BLaER1 (cell line): ENCODE data around the gene AK5.

ENCODE experiments used
- H3K27ac ChIP-seq: shearing (Covaris generic); formaldehyde crosslinking; 2 replicates; pipeline ENCODE4 v1.8.1; 2022
- H3K27me3 ChIP-seq: shearing (Covaris generic); formaldehyde crosslinking; 2 replicates; pipeline ENCODE4 v1.8.1; 2022
- H3K36me3 ChIP-seq: shearing (Covaris generic); formaldehyde crosslinking; 2 replicates; pipeline ENCODE4 v1.8.1; 2022
- H3K4me1 ChIP-seq: shearing (Covaris generic); formaldehyde crosslinking; 2 replicates; pipeline ENCODE4 v1.8.1; 2022
- H3K4me2 ChIP-seq: shearing (Covaris generic); formaldehyde crosslinking; 2 replicates; pipeline ENCODE4 v1.8.1; 2022
- H3K4me3 ChIP-seq: shearing (Covaris generic); formaldehyde crosslinking; 2 replicates; pipeline ENCODE4 v1.8.1; 2022
- H3K9ac ChIP-seq: shearing (Covaris generic); formaldehyde crosslinking; 2 replicates; pipeline ENCODE4 v1.8.1; 2022
- H3K9me3 ChIP-seq: shearing (Covaris generic); formaldehyde crosslinking; 2 replicates; pipeline ENCODE4 v1.8.1; 2022
- H4K20me1 ChIP-seq: shearing (Covaris generic); formaldehyde crosslinking; 2 replicates; pipeline ENCODE4 v1.8.1; 2022
- Cebpa-rat ChIP-seq: shearing (Covaris generic); IDR thresholded peaks from 2 replicates; pipeline ENCODE4 v1.8.1; 2022

AK5 gene

GRCh38 chr1:77459881-77460280, 178.1 kb downstream of the AK5 start:
- no peak for TF ChIP-seq Cebpa-rat
- Histone ChIP-seq H3K9ac (no peak overlapping the region), H3K36me3 (no peaks in the 10 kb centered on the region), H4K20me1 (no peaks in the 10 kb centered on the region), H3K4me3 (no peak overlapping the region), H3K27me3 (no peaks in the 10 kb centered on the region), H3K27ac (no peak overlapping the region), H3K4me2 (no peak overlapping the region), H3K9me3 (no peaks in the 10 kb centered on the region), H3K4me1 (no peaks in the 10 kb centered on the region)

DNA sequence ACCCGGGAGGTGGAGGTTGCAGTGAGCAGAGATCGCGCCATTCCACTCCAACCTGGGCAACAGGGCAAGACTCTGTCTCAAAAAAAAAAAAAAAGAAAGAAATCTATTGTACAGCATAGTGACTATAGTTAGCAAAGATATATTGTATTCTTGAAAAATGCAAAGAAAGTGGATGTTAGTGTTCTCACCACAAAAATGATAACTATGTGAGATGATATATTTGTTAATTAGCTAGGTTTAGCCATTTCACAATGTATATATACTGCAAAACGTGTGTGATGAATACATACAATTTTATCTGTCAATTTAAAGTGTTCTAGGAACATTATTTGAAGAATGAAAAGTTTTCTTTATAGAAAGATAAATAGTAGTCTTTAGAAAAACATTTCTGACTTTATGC, 179.9 kb downstream of the AK5 start:
- no peaks in the 10 kb centered on the region for H3K9me3 ChIP-seq
- no peak for TF ChIP-seq Cebpa-rat
- no peaks in the 10 kb centered on the region for H3K4me1 ChIP-seq
- no peak overlapping the region for H3K27ac ChIP-seq
- no peaks in the 10 kb centered on the region for H4K20me1 ChIP-seq
- H3K36me3 ChIP-seq = no peaks in the 10 kb centered on the region
- no peaks in the 10 kb centered on the region for H3K27me3 ChIP-seq
- no peak overlapping the region for H3K4me2 ChIP-seq
- H3K9ac ChIP-seq = no peak overlapping the region
- H3K4me3 ChIP-seq = no peak overlapping the region

DNA sequence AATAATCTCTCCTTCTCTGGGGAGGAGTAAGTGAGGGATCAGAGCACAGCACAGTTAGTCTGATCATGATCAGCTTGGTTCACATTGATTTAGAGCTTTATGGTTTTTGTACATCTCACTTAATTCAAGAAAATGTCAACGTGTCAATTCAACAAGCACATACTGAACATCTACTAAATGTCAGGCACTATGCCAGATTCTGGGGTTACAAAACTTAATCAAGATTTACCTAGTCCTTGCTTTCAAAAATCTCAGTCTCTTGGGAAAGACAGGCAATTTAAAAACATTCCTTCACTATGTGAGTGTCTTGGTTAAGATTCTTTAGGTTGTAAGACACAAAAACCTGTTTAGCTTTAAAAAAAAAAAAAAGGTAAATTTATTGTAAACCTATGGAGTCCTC, 181.4 kb downstream of the AK5 start:
- no peaks in the 10 kb centered on the region for H3K27me3 ChIP-seq
- H3K9ac ChIP-seq = no peak overlapping the region
- no peak overlapping the region for H3K27ac ChIP-seq
- H3K4me3 ChIP-seq = no peak overlapping the region
- no peaks in the 10 kb centered on the region for H3K36me3 ChIP-seq
- H4K20me1 ChIP-seq = no peaks in the 10 kb centered on the region
- no peak overlapping the region for H3K4me2 ChIP-seq
- no peak for TF ChIP-seq Cebpa-rat
- no peaks in the 10 kb centered on the region for H3K4me1 ChIP-seq
- H3K9me3 ChIP-seq = no peaks in the 10 kb centered on the region

GRCh38 chr1:77465139-77465538, 183.3 kb downstream of the AK5 start:
- H3K4me1 ChIP-seq = no peaks in the 10 kb centered on the region

GRCh38 chr1:77465922-77466321, 184.1 kb downstream of the AK5 start:
- TF ChIP-seq Cebpa-rat = no peak
- H3K36me3 ChIP-seq = no peaks in the 10 kb centered on the region

More at GRCh38 chr1:77465139-77465538, 183.3 kb downstream of the AK5 start:
- no peaks in the 10 kb centered on the region for H3K36me3 ChIP-seq
- TF ChIP-seq Cebpa-rat = no peak
- no peak overlapping the region for H3K9ac ChIP-seq
- no peaks in the 10 kb centered on the region for H3K9me3 ChIP-seq
- no peaks in the 10 kb centered on the region for H4K20me1 ChIP-seq
- no peak overlapping the region for H3K4me2 ChIP-seq
- no peak overlapping the region for H3K27ac ChIP-seq
- no peaks in the 10 kb centered on the region for H3K27me3 ChIP-seq
- no peak overlapping the region for H3K4me3 ChIP-seq

GRCh38 chr1:77467021-77467595, 185.3 kb downstream of the AK5 start:
- no peak overlapping the region for H3K9ac ChIP-seq
- no peaks in the 10 kb centered on the region for H3K27me3 ChIP-seq
- no peak overlapping the region for H3K27ac ChIP-seq
- no peaks in the 10 kb centered on the region for H4K20me1 ChIP-seq
- no peaks in the 10 kb centered on the region for H3K4me1 ChIP-seq
- no peak overlapping the region for H3K4me2 ChIP-seq
- no peaks in the 10 kb centered on the region for H3K36me3 ChIP-seq
- no peak for TF ChIP-seq Cebpa-rat
- no peaks in the 10 kb centered on the region for H3K9me3 ChIP-seq
- no peak overlapping the region for H3K4me3 ChIP-seq

More at GRCh38 chr1:77465922-77466321, 184.1 kb downstream of the AK5 start:
- H3K27me3 ChIP-seq = no peaks in the 10 kb centered on the region
- no peak overlapping the region for H3K9ac ChIP-seq
- H3K27ac ChIP-seq = no peak overlapping the region
- H3K4me3 ChIP-seq = no peak overlapping the region
- H3K9me3 ChIP-seq = no peaks in the 10 kb centered on the region
- H3K4me2 ChIP-seq = no peak overlapping the region
- no peaks in the 10 kb centered on the region for H4K20me1 ChIP-seq
- no peaks in the 10 kb centered on the region for H3K4me1 ChIP-seq

GRCh38 chr1:77467741-77468140, 185.9 kb downstream of the AK5 start:
- TF ChIP-seq Cebpa-rat = no peak
- H3K27me3 ChIP-seq = no peaks in the 10 kb centered on the region
- no peak overlapping the region for H3K4me2 ChIP-seq
- H3K4me1 ChIP-seq = no peaks in the 10 kb centered on the region
- H4K20me1 ChIP-seq = no peaks in the 10 kb centered on the region
- no peaks in the 10 kb centered on the region for H3K36me3 ChIP-seq
- no peak overlapping the region for H3K9ac ChIP-seq
- H3K9me3 ChIP-seq = no peaks in the 10 kb centered on the region
- H3K4me3 ChIP-seq = no peak overlapping the region
- no peak overlapping the region for H3K27ac ChIP-seq

DNA sequence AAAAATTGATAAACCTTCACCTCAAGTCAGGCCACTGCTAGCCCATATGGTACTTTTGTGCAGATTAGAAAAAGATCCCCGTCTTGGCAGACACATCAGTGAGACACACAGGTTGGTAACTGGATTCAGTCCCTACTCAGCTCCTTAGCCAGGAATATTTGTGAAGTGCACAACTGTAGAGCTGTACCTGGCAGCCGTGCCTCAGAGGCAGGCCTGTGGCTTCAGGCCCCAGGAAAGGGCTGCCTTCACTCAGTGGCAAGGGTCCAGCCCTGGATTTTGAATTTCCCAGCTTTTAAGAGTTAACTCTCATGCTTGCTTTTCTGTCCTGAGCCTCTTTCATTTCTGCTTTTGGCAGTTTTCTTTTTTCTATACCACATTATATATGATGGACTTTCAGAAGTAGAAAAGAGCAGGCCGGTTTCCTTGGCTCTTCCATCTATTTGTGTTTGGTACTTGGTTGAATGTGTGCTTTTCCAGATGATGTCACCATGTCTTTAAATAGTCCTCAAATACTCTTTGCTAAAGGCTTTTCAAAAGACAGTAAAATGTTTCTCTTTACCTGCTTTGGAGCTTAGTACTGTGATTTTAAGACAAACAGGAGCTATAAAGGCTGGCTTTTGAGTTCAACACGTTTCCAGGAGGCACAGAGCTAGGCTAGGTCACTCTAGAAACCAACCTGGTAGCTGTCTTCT, 186.6 kb downstream of the AK5 start:
- Histone ChIP-seq H3K4me3 (no peak overlapping the region), H3K9ac (no peak overlapping the region), H3K27ac (no peak overlapping the region), H3K9me3 (no peaks in the 10 kb centered on the region), H3K36me3 (no peaks in the 10 kb centered on the region), H3K4me2 (no peak overlapping the region), H4K20me1 (no peaks in the 10 kb centered on the region), H3K27me3 (no peaks in the 10 kb centered on the region), H3K4me1 (no peaks in the 10 kb centered on the region)
- TF ChIP-seq Cebpa-rat = no peak

GRCh38 chr1:77468949-77469710, 187.3 kb downstream of the AK5 start:
- no peak for TF ChIP-seq Cebpa-rat
- Histone ChIP-seq H3K4me3 (no peak overlapping the region), H3K36me3 (no peaks in the 10 kb centered on the region), H3K4me1 (no peaks in the 10 kb centered on the region), H3K27me3 (no peaks in the 10 kb centered on the region), H3K9me3 (no peaks in the 10 kb centered on the region), H3K4me2 (no peak overlapping the region), H4K20me1 (no peaks in the 10 kb centered on the region), H3K9ac (no peak overlapping the region), H3K27ac (no peak overlapping the region)

GRCh38 chr1:77471691-77472090, 189.9 kb downstream of the AK5 start:
- no peak for TF ChIP-seq Cebpa-rat
- Histone ChIP-seq H3K4me1 (no peaks in the 10 kb centered on the region), H3K27ac (no peak overlapping the region), H3K4me3 (no peak overlapping the region), H3K27me3 (no peaks in the 10 kb centered on the region), H3K9ac (no peak overlapping the region), H3K36me3 (no peaks in the 10 kb centered on the region), H3K9me3 (no peaks in the 10 kb centered on the region), H4K20me1 (no peaks in the 10 kb centered on the region), H3K4me2 (no peak overlapping the region)
